Cardiac fibroblast (primary cell): ENCODE data around the gene FICD.
A peak's percentile ranks its signal among the peaks of the same experiment; 100 is the strongest.

Experiments used
- DNase-seq, 2 donors: peaks; one replicate each; pipeline versions ENCODE4 v3.0.0 to v3.0.0-alpha.2; 2010; ENCODE audit warnings: low read depth in 2 of 2
- H3K4me3 ChIP-seq, 2 donors: replicated peaks in 1 of 2; 1 replicate in 1 of 2; 2 replicates in 1 of 2; pipeline ENCODE4 v1.5.1; 2011; ENCODE audit warnings: low read depth in 2 of 2, low read length in 2 of 2, mild to moderate bottlenecking in 2 of 2, moderate library complexity in 1 of 2
- TF ChIP-seq, protein P1 (sequence below): IDR thresholded peaks from one replicate; pipeline ENCODE4 v1.5.1; 2011; ENCODE audit warnings: low read depth, mild to moderate bottlenecking, low read length, inconsistent platforms

The FICD gene

DNA sequence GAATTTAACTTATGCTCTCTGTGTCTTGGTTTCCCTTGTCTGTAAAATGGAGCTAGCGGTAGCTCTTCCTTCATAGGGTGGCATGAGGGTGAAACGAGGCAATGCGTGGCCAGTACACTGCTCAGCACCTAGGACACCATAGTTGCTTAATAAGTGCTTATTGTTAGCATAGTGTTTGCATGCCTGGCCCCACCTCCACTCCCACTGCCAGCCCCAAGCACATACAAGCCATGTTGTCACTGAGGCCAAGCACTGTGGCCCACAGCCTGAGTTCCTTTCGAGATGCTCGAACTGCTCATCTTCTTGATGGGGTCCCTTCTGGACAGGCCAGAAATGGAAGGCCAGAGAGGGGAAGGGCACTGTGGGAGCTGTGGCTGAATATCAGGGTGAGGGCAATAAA is 839 bp downstream of the FICD start:
- DNase-seq: peak in 1 of 2 donors; percentile 11
- peak overlapping the region; percentile 89 to 97 for H3K4me3 ChIP-seq
- TF ChIP-seq, protein P1, sequence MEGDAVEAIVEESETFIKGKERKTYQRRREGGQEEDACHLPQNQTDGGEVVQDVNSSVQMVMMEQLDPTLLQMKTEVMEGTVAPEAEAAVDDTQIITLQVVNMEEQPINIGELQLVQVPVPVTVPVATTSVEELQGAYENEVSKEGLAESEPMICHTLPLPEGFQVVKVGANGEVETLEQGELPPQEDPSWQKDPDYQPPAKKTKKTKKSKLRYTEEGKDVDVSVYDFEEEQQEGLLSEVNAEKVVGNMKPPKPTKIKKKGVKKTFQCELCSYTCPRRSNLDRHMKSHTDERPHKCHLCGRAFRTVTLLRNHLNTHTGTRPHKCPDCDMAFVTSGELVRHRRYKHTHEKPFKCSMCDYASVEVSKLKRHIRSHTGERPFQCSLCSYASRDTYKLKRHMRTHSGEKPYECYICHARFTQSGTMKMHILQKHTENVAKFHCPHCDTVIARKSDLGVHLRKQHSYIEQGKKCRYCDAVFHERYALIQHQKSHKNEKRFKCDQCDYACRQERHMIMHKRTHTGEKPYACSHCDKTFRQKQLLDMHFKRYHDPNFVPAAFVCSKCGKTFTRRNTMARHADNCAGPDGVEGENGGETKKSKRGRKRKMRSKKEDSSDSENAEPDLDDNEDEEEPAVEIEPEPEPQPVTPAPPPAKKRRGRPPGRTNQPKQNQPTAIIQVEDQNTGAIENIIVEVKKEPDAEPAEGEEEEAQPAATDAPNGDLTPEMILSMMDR: no peak

DNA sequence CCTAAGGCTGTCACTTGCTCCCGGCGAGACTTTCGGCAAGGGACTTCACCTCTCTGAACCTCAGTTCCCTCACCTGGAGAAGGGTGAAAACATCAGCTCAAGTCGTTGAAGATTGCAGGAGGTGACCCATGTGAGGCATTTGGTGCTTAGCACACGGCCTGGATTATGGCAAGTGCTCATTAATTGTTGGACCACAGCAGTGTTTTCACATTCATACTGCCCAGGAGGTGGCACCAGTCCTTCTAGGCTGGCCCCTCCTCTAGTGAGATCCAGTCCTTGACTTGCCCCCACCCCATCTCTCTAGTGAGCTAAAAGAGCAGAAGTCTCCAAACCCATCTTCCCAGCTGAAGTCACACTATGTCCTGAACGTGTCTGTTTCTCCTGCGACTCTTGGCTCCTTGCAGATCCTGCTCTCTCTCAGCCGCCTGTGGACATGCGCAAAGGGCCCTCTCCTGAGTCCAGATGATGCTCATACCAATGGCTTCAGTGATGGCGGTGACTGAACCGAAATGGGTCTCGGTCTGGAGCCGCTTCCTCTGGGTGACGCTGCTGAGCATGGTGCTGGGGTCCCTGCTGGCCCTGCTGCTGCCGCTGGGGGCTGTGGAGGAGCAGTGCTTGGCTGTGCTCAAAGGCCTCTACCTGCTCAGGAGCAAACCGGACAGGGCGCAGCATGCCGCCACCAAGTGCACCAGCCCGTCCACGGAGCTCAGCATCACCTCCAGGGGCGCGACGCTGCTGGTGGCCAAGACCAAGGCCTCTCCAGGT is 1.6 kb downstream of the FICD start:
- DNase-seq: peak in 1 of 2 donors; percentile 24
- TF ChIP-seq, protein P1: no peak
- H3K4me3 ChIP-seq: no peak overlapping the region

DNA sequence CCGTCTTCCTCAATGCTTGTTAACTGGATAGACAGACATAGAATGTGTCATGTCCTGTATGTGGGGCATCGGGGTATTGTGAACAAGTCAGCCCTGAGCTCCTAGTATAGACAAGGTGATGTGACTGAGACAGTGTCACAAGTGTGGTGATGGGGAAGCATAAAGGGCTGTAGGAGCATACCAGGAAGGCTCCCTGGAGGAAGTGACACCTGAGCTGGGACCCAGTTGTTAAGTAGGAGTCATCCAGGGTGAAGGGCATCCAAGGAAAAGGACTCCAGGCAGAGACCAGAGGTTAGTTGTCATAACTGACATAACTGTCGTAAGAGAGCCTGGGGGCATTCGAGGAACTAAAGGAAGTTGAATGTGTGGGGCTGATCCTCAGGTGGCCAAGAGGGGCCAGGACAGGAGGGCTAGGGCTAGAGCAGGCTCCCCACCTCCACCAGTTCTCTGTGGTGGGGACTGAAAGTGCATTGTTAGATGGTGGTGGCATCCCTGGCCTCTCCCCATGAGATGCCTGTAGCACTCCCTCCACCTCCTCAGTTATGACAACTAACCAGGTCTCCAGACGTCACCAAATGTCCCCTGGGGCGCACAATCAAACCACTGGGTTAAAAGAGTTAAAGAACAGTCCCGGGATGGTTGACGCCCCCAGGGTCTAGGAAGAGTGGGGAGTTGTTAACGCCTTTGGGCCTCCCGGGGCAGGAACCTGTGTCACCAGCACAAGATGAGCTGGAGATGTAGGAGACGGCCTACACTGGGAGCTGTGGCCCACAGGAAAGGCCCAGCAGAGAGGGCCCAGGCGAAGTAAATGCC is 2.4 kb downstream of the FICD start:
- no peak overlapping the region for H3K4me3 ChIP-seq
- DNase-seq: no peak
- TF ChIP-seq, protein P1: no peak

DNA sequence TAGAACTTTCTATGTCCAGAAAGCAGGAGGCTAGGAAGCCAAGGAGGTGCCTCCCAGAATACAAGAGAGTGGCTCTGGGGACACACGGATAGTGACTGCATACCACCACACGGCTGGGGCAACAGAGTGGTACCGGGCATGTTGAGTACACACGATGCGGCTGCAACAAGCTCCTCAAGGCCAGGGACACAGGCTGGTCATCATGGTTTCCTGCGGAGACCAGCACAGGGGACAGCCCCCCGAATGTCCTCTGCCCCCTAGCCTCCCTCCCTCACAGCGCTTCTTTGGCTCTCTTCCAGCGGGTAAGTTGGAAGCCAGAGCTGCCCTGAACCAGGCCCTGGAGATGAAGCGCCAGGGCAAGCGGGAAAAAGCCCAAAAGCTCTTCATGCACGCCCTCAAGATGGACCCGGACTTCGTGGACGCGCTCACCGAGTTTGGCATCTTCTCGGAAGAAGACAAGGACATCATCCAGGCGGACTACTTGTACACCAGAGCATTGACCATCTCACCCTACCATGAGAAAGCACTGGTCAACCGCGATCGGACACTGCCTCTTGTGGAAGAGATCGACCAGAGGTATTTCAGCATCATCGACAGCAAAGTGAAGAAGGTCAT is 3.1 kb downstream of the FICD start:
- no peak for DNase-seq
- no peak overlapping the region for H3K4me3 ChIP-seq
- TF ChIP-seq, protein P1: no peak

DNA sequence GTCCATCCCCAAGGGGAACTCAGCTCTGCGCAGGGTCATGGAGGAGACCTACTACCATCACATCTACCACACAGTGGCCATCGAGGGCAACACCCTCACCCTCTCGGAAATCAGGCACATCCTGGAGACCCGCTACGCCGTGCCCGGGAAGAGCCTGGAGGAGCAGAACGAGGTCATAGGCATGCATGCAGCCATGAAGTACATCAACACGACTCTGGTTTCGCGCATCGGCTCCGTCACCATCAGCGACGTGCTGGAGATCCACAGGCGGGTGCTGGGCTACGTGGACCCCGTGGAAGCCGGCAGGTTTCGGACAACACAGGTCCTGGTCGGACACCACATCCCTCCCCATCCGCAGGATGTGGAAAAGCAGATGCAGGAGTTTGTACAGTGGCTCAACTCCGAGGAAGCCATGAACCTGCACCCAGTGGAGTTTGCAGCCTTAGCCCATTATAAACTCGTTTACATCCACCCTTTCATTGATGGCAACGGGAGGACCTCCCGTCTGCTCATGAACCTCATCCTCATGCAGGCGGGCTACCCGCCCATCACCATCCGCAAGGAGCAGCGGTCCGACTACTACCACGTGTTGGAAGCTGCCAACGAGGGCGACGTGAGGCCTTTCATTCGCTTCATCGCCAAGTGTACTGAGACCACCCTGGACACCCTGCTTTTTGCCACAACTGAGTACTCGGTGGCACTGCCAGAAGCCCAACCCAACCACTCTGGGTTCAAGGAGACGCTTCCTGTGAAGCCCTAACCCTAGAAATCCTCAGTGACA is 3.8 kb downstream of the FICD start:
- no peak for DNase-seq
- TF ChIP-seq, protein P1: no peak
- no peak overlapping the region for H3K4me3 ChIP-seq

DNA sequence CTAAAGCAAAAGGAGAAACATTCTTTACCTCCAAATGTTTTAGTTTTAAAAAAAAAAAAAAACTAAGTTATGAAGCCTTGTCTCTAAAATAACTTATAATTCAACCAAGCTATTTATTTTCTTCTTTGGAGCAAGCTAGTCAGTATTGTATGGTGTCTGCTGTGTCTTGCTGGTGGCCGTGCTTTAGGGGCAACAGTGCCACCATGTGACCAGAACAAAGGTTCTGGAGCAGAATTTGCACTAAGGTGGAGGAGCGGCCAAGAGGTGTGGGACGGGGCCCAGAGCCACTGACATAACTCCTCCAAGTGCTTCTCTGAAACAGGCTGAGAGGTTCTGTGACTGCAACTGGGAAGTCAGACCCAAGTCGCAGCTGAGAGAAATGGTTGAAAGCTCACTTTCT is 4.5 kb downstream of the FICD start:
- TF ChIP-seq, protein P1: no peak
- no peak overlapping the region for H3K4me3 ChIP-seq
- no peak for DNase-seq
